D721Med (cell line): Measurements from ENCODE around the gene IRAK1BP1.
"Not testable (repeated sequence)": the region's sequence is repeated elsewhere in the genome, so short reads cannot be mapped to it uniquely, and the experiment has no call there.

Source experiments
- DNase-seq: peaks from one replicate; pipeline ENCODE4 v3.0.0; 2011; ENCODE audit warnings: low spot score; ENCODE audit not compliant: insufficient read length
- FAIRE-seq: peaks from 2 replicates; lab custom pipeline; 2011; peaks lifted over from hg19 to GRCh38; lab: Jason Lieb, UNC
- CTCF ChIP-seq: IDR thresholded peaks from 2 replicates; pipeline ENCODE4 v1.5.1; 2012; ENCODE audit warnings: mild to moderate bottlenecking, control low read depth; ENCODE audit not compliant: insufficient read depth; ENCODE audit errors: missing control alignments

The IRAK1BP1 gene

GRCh38 chr6:78883651-78884050 is 16.3 kb downstream of the IRAK1BP1 start:
- no peak for FAIRE-seq
- no peak for TF ChIP-seq CTCF
- DNase-seq, result no peak

- not testable (repeated sequence) for DNase-seq, FAIRE-seq
Observed at GRCh38 chr6:78889901-78890300, 22.6 kb downstream of the IRAK1BP1 start.

- no peak for TF ChIP-seq CTCF
- no peak for FAIRE-seq
- no peak for DNase-seq
Observed at GRCh38 chr6:78896227-78896626, 28.9 kb downstream of the IRAK1BP1 start.

GRCh38 chr6:78908621-78909020 is 41.3 kb downstream of the IRAK1BP1 start:
- TF ChIP-seq CTCF, result no peak
- DNase-seq (no peak), FAIRE-seq (no peak)

GRCh38 chr6:78909391-78909790 is 42.0 kb downstream of the IRAK1BP1 start:
- no peak for DNase-seq
- no peak for TF ChIP-seq CTCF
- FAIRE-seq, result no peak

- no peak for FAIRE-seq
- no peak for DNase-seq
- no peak for TF ChIP-seq CTCF
Observed at GRCh38 chr6:78910010-78910409, 42.7 kb downstream of the IRAK1BP1 start.

- DNase-seq (no peak), FAIRE-seq (no peak)
- TF ChIP-seq CTCF, result no peak
Observed at GRCh38 chr6:78910591-78911171, 43.3 kb downstream of the IRAK1BP1 start.
